ENCODE results near the gene FAM168A. TPM values are rescaled to one million over a fixed set of nuclear protein-coding genes. Genes with fewer than 3 reads are reported as not detected.

FAM168A gene
- total RNA-seq, 2 experiments from 2014 or later, result 10.1 to 23.7 TPM

- no TSS peak for BruUV-seq (replicated peaks)
- peaks cover 66% of the 10 kb centered on the region for H3K4me1 ChIP-seq (ENCODE audit: insufficient read depth, low read length, poor library complexity, severe bottlenecking)
- peaks cover 20% of the 10 kb centered on the region for H4K20me1 ChIP-seq (ENCODE audit: insufficient read depth, low read length)
- H3K9me2 ChIP-seq (ENCODE audit: insufficient read depth, low read length), result no peaks in the 10 kb centered on the region
- H2AFZ ChIP-seq (ENCODE audit: low read length), result peak overlapping the region; percentile 56; the same call in 1 of the 2 replicates
- H3K9me3 ChIP-seq (ENCODE audit: low read length), result no peaks in the 10 kb centered on the region
- TF ChIP-seq EZH2phosphoT487 (IDR thresholded peaks at IDR 0.05; ENCODE audit: borderline replicate concordance, low read depth, low read length) (no peak), CTCF (conservative IDR thresholded peaks at IDR 0.05; ENCODE audit: low read length) (no peak)
- peaks cover 51% of the 10 kb centered on the region for H3K79me2 ChIP-seq (ENCODE audit: insufficient read depth, low read depth, low read length)
- CTCF ChIA-PET (ENCODE audit: unreplicated experiment), result interaction anchor here (0.6 to 1.0 kb wide), 3 partner anchors 11 to 27 kb away, joined by 3 to 4 read pairs (median 3); no protein-coding TSS in a partner anchor
- intact Hi-C loops (cut with micrococcal nuclease; ENCODE audit: unreplicated experiment), result loop anchor here (1.0 to 2.0 kb wide), 2 partner anchors 8 to 16 kb away; no protein-coding TSS in a partner anchor
- H3K27ac ChIP-seq (ENCODE audit: low read depth, low read length, poor library complexity, severe bottlenecking), result peak overlapping the region; percentile 63
- peak; percentile 66 for DNase-seq (ENCODE audit: low spot score)
- H3K4me2 ChIP-seq (ENCODE audit: low read length), result peak overlapping the region; percentile 87
- POLR2A ChIA-PET, result interaction anchor here (0.6 to 1.0 kb wide), 2 partner anchors 19 to 245 kb away, joined by 3 to 4 read pairs; no protein-coding TSS in a partner anchor
- H3K36me3 ChIP-seq (ENCODE audit: insufficient read depth, low read length), result peaks cover 13% of the 10 kb centered on the region; the same call in 1 of the 2 replicates
- peak overlapping the region; percentile 98 for H3K4me3 ChIP-seq (ENCODE audit: low read depth, low read length, poor library complexity, severe bottlenecking)
These were observed 220.9 kb downstream of the FAM168A start for GRCh38 chr11:73376803-73377629.

- Histone ChIP-seq H3K4me2 (ENCODE audit: low read length) (peak within 1 kb of the TSS; percentile 87), H3K9me2 (ENCODE audit: insufficient read depth, low read length) (no peaks in the 10 kb centered on the region), H3K4me1 (ENCODE audit: insufficient read depth, low read length, poor library complexity, severe bottlenecking) (peaks cover 62% of the 10 kb centered on the region), H3K4me3 (ENCODE audit: low read depth, low read length, poor library complexity, severe bottlenecking) (peak within 1 kb of the TSS; percentile 98), H2AFZ (ENCODE audit: low read length) (peak within 1 kb of the TSS; percentile 76; the same call in 1 of the 2 replicates), H3K79me2 (ENCODE audit: insufficient read depth, low read depth, low read length) (peaks cover 47% of the 10 kb centered on the region), H3K9me3 (ENCODE audit: low read length) (no peaks in the 10 kb centered on the region), H3K36me3 (ENCODE audit: insufficient read depth, low read length) (peaks cover 13% of the 10 kb centered on the region; the same call in 1 of the 2 replicates), H3K27ac (ENCODE audit: low read depth, low read length, poor library complexity, severe bottlenecking) (peak within 1 kb of the TSS; percentile 63), H4K20me1 (ENCODE audit: insufficient read depth, low read length) (peaks cover 20% of the 10 kb centered on the region)
- ChIA-PET CTCF (ENCODE audit: unreplicated experiment) (interaction anchor here (1.0 kb wide), 1 partner anchor 10 kb away, joined by 4 read pairs; no protein-coding TSS in a partner anchor), POLR2A (no interaction called here)
- TF ChIP-seq CTCF (conservative IDR thresholded peaks at IDR 0.05; ENCODE audit: low read length) (peak; percentile 88), EZH2phosphoT487 (IDR thresholded peaks at IDR 0.05; ENCODE audit: borderline replicate concordance, low read depth, low read length) (no peak)
- peak; percentile 95 for DNase-seq (ENCODE audit: low spot score)
- BruUV-seq (replicated peaks), result no TSS peak
- intact Hi-C loops (cut with micrococcal nuclease; ENCODE audit: unreplicated experiment), result loop anchor here (1.0 to 2.0 kb wide), 2 partner anchors 9 to 17 kb away; no protein-coding TSS in a partner anchor
These were observed 221.6 kb downstream of the FAM168A start, which contains the start of gene RELT for GRCh38 chr11:73376160-73376802. Gene RELT (plus strand): TSS chr11:73376399. CDS start chr11:73389137, 12,738 bp downstream.
